Muscle of arm (tissue), 12 donors: ENCODE results near the gene ITFG1. TPM values are rescaled to one million over a fixed set of nuclear protein-coding genes. Genes with fewer than 3 reads are reported as not detected.
"Not testable (repeated sequence)": the region's sequence is repeated elsewhere in the genome, so short reads cannot be mapped to it uniquely, and the experiment has no call there.

Experiments used
- DNase-seq: peaks from one replicate; pipeline ENCODE4 v3.0.0-alpha.2; 2013
- polyA plus RNA-seq, 12 donors: library from polyadenylated mRNA; unstranded; fragments of 120-200 nt; gene quantifications; one replicate each; pipeline ENCODE4 v1.2.1, GENCODE V29; 2013; ENCODE audit not compliant: insufficient read length in 12 of 12

ITFG1 gene
- polyA plus RNA-seq, 12 donors, result 64.8 to 122 (median 105) TPM; not detected in 1

DNA sequence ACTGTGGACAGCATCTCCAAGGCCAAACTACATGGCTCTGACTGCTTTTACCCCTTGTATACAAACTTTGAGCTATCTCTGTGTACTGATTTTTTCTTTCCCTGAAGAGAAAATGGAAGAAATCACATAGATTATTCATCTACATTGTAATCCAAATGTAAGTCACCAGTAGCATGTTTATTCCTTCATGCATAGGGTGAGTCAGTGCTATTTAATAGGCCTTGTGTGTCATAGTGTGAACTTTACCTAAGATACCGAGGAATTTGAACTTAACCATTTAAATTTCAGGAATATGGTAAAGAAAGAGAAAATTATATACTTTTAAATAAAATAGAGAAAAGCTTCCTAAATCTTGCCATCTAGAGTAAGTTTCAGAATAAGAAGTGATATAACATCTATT, 16.8 kb upstream of the ITFG1 start:
- DNase-seq, result no peak

GRCh38 chr16:47476654-47477345, 15.9 kb upstream of the ITFG1 start:
- DNase-seq, result no peak

- DNase-seq, result no peak
Measured at GRCh38 chr16:47475786-47476185, 14.9 kb upstream of the ITFG1 start.

GRCh38 chr16:47473792-47474191, 12.9 kb upstream of the ITFG1 start:
- DNase-seq, result no peak

DNA sequence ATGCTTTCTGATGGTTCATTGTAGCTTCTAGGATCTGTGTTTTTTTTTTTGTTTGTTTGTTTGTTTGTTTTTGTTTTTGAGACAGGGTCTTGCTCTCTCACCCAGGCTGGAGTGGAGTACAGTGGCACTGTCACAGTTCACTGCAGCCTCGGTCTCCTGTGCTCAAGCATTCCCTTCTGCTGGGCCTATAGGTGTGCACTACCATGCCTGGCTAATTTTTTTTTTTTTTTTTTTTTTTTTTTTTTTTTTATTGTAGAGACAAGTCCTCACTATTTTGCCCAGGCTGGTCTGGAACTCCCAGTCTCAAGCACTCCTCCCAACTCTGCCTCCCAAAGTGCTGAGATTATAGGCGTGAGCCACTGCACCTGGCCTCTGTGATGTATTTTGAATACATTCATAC, 12.1 kb upstream of the ITFG1 start:
- DNase-seq, result not testable (repeated sequence)

- DNase-seq, result no peak
Measured at GRCh38 chr16:47470810-47471209, 9.9 kb upstream of the ITFG1 start.

- DNase-seq, result no peak
Measured at GRCh38 chr16:47470211-47470610, 9.3 kb upstream of the ITFG1 start.

DNA sequence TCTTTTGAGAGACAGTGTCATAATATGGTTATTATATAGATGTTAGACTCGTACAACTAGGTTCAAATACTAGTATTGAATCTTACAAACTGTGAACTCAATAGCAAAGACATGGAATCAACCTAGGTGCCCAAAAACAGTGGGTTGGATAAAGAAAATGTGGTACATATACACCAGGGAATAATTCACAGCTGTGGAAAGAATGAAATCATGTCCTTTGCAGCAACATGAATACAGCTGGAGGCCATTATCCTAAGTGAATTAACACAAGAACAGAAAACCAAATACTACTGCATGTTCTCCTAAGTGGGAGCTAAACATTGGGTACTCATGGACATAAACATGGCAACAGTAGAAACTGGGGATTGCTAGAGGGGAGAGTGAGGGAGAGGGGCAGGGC, 8.4 kb upstream of the ITFG1 start:
- peak; percentile 0 for DNase-seq

GRCh38 chr16:47468070-47468689, 7.3 kb upstream of the ITFG1 start:
- DNase-seq, result not testable (repeated sequence)

GRCh38 chr16:47467501-47467900, 6.6 kb upstream of the ITFG1 start:
- DNase-seq, result no peak

GRCh38 chr16:47465919-47466630, 5.2 kb upstream of the ITFG1 start:
- DNase-seq, result no peak

- no peak for DNase-seq
Measured at GRCh38 chr16:47463771-47464624, 3.1 kb upstream of the ITFG1 start.

GRCh38 chr16:47461598-47462266, 869 bp upstream of the ITFG1 start:
- peak; percentile 27 for DNase-seq

GRCh38 chr16:47460359-47460710, 528 bp downstream of the ITFG1 start:
- no peak for DNase-seq

DNA sequence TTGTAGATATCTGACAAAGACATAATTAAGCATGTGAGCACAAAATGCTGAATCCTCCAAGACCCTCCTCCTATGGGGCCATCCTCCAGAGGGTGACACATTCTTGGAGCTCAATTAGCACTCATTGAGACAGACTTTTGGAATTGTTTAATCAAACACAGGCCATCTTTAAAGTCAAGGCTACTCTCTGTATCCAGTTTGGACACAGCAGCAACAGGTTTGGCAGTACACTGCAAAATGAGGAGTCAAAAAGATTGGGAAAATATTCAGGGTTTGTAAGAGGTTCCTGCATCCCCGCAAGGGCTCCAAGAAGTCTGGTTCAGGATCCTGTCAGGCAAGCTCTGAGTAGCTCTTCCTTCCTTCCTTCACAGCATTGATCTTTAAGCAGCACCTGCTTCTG, 1.3 kb downstream of the ITFG1 start:
- no peak for DNase-seq

DNA sequence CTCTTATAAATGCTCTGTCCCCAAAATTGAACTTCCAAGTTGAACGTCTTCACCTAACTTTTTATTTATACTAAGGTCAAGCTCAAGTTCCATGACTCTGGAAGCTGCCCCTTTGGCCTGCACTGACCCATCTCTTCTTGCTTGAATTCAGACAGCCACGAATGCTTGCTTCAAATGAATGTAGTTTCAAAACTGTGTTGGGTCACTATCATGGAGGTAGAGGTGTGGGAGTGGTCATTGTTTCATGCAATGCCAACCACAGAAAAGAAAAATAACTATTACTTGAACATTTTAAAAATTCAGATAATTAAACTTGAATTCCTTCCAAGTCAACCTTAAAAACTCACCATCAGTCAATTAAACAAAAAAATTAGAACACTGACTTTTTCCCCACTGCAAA, 2.5 kb downstream of the ITFG1 start:
- no peak for DNase-seq

GRCh38 chr16:47449788-47450187, 11.1 kb downstream of the ITFG1 start:
- DNase-seq, result no peak

GRCh38 chr16:47448830-47449575, 11.9 kb downstream of the ITFG1 start:
- DNase-seq, result no peak

DNA sequence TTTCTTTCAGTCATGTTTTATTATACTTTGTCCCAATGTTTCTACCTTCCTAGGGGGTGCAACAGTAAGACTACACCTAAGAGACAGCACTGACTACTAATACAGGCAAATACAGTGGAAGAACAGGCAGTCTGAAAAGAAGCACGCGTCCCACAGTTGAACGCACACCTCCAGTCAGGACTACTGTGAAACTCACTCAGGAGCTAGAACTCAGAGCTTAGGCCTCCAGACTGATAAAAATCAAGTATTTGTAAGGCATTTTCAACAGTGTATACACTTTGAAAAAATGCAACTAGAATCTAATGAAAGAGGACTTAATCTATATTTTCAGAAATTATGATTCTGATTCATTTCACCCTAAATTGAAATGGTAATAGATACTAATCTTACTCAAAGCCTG, 14.4 kb downstream of the ITFG1 start:
- no peak for DNase-seq

DNA sequence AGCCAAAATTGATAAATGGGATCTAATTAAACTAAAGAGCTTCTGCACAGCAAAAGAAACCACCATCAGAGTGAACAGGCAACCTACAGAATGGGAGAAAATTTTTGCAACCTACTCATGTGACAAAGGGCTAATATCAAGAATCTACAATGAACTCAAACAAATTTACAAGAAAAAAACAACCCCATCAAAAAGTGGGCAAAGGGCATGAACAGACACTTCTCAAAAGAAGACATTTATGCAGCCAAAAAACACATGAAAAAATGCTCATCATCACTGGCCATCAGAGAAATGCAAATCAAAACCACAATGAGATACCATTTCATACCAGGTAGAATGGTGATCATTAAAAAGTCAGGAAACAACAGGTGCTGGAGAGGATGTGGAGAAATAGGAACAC, 18.0 kb downstream of the ITFG1 start:
- DNase-seq, result not testable (repeated sequence)

DNA sequence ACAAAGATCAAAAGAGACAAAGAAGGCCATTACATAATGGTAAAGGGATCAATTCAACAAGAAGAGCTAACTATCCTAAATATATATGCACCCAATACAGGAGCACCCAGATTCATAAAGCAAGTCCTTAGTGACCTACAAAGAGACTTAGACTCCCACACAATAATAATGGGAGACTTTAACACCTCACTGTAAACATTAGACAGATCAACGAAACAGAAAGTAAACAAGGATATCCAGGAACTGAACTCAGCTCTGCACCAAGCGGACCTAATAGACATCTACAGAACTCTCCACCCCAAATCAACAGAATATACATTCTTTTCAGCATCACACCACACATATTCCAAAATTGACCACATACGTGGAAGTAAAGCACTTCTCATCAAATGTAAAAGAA, 20.8 kb downstream of the ITFG1 start:
- DNase-seq, result not testable (repeated sequence)
